C1 segment of cervical spinal cord (tissue), 14 donors: ENCODE results near the gene PCGF2.

Experiments used
- DNase-seq, 14 donors: peaks; one replicate each; lab custom pipeline; 2025; lab: John Stamatoyannopoulos, UW

PCGF2 gene

GRCh38 chr17:38719289-38719942, 28.7 kb downstream of the PCGF2 start:
- no peak for DNase-seq

GRCh38 chr17:38717139-38717745, 30.9 kb downstream of the PCGF2 start:
- peak in 1 of 14 donors; percentile 54 for DNase-seq

- no peak for DNase-seq
Observed at GRCh38 chr17:38716368-38717005, 31.6 kb downstream of the PCGF2 start.

- DNase-seq, result no peak
Observed at GRCh38 chr17:38715216-38715943, 32.8 kb downstream of the PCGF2 start.

GRCh38 chr17:38713456-38714075, 34.6 kb downstream of the PCGF2 start:
- no peak for DNase-seq

GRCh38 chr17:38712593-38712992, 35.5 kb downstream of the PCGF2 start:
- DNase-seq, result no peak

- DNase-seq, result no peak
Observed at GRCh38 chr17:38711792-38712571, 36.2 kb downstream of the PCGF2 start.

- no peak for DNase-seq
Observed at GRCh38 chr17:38710985-38711384, 37.2 kb downstream of the PCGF2 start.

GRCh38 chr17:38710604-38710962, 37.6 kb downstream of the PCGF2 start:
- no peak for DNase-seq

- no peak for DNase-seq
Observed at GRCh38 chr17:38709864-38710603, 38.1 kb downstream of the PCGF2 start.

- DNase-seq, result no peak
Observed at GRCh38 chr17:38709104-38709820, 38.9 kb downstream of the PCGF2 start.

GRCh38 chr17:38707678-38708351, 40.3 kb downstream of the PCGF2 start:
- no peak for DNase-seq

- DNase-seq, result peak in 3 of 14 donors; percentile 17 to 33 (median 30)
Observed at GRCh38 chr17:38706505-38707216, 41.5 kb downstream of the PCGF2 start.

GRCh38 chr17:38705803-38706504, 42.2 kb downstream of the PCGF2 start:
- DNase-seq, result peak in 7 of 14 donors; percentile 18 to 64 (median 45)

- DNase-seq, result peak in 1 of 14 donors; percentile 57
Observed at GRCh38 chr17:38705523-38705802, 42.7 kb downstream of the PCGF2 start.

GRCh38 chr17:38704606-38705522, 43.3 kb downstream of the PCGF2 start, which contains the start of gene MLLT6:
Gene MLLT6 (plus strand): TSS chr17:38705273. CDS start chr17:38705633, 360 bp downstream.
- peak in 13 of 14 donors; percentile 33 to 83 (median 69) for DNase-seq
